Measurements from ENCODE around the gene UNC93B1.
"Not testable (repeated sequence)": the region's sequence is repeated elsewhere in the genome, so short reads cannot be mapped to it uniquely, and the experiment has no call there.

GRCh38 chr11:67995129-67995528 lies 8.8 kb downstream of the UNC93B1 start:
- not testable (repeated sequence) for TF ChIP-seq CTCF (IDR thresholded peaks at IDR 0.05; ENCODE audit: control extremely low read depth in 1 of 3, insufficient read depth in 1 of 3, low read depth in 1 of 3, low read length in 3 of 3); JUN (IDR thresholded peaks at IDR 0.05; ENCODE audit: low read depth, low read length); SUZ12 (IDR thresholded peaks at IDR 0.05; ENCODE audit: low read length)

Measured in H1 (cell line).